ENCODE measurements around the gene F2RL3. TPM values are rescaled to one million over a fixed set of nuclear protein-coding genes. Genes with fewer than 3 reads are reported as not detected.

The F2RL3 gene
- total RNA-seq (1 to 10 TPM in 3 of 5 donors, under 1 TPM in 1, not detected in 1; 0.58 to 6.8 (median 2.8) TPM), polyA plus RNA-seq (1 to 10 TPM; 1.4 to 3.0 (median 1.8) TPM)
- long read RNA-seq, donor 1: 0 reads
- long read RNA-seq, donor 2: 0 reads
- long read RNA-seq, donor 3: 0 reads
- long read RNA-seq, donor 4: 0 reads
- long read RNA-seq, donor 5: 0 reads
- long read RNA-seq, donor 6: 0 reads
- long read RNA-seq, donor 7: 0 reads
- long read RNA-seq, donor 8: 0 reads
- long read RNA-seq, donor 9: 0 reads
- long read RNA-seq, donor 10: 0 reads

DNA sequence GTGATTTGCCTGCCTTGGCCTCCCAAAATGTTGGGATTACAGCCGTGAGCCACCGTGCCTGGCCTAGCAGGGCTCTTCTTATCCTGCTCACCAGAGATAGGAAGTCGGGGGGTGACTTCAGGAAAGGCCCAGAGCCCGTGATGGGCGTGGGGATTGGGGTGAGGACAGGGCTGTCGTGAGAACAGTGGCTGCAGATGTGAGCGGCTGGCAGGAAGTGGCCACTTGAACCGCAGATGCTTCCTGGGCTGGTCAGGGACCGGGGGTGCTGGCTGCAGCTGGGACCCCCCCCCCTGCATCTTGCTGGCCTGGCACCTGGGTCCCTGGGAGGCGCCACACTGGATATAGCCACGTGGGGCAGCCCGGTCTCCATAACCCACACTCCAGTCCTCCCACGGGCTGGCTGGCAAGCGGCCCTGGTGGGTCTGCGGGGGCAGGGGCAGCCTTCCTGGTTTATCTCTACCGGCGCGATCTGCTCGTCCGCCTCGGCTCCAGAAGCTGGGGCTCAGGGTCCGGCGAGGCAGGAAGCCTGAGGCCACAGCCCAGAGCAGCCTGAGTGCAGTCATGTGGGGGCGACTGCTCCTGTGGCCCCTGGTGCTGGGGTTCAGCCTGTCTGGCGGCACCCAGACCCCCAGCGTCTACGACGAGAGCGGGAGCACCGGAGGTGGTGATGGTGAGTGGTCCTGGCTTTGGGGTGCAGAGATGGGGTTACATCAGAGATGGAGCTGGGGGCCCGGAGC, at the start of gene F2RL3:
F2RL3 (plus strand) TSS at position 371 of the 737 bp plus-strand sequence; CDS start at position 562, 191 bp downstream.
- no peak for TF ChIP-seq POLR2A (IDR thresholded peaks at IDR 0.05)
- TF ChIP-seq EP300 (IDR thresholded peaks at IDR 0.05): no peak
- TF ChIP-seq, protein P1, sequence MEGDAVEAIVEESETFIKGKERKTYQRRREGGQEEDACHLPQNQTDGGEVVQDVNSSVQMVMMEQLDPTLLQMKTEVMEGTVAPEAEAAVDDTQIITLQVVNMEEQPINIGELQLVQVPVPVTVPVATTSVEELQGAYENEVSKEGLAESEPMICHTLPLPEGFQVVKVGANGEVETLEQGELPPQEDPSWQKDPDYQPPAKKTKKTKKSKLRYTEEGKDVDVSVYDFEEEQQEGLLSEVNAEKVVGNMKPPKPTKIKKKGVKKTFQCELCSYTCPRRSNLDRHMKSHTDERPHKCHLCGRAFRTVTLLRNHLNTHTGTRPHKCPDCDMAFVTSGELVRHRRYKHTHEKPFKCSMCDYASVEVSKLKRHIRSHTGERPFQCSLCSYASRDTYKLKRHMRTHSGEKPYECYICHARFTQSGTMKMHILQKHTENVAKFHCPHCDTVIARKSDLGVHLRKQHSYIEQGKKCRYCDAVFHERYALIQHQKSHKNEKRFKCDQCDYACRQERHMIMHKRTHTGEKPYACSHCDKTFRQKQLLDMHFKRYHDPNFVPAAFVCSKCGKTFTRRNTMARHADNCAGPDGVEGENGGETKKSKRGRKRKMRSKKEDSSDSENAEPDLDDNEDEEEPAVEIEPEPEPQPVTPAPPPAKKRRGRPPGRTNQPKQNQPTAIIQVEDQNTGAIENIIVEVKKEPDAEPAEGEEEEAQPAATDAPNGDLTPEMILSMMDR (IDR thresholded peaks at IDR 0.05): no peak
- TF ChIP-seq POLR2AphosphoS5 (IDR thresholded peaks at IDR 0.05): peak; percentile 30 to 64 (median 37)
- intact Hi-C loops (cut with DNase I; ENCODE audit: low total_unique reads): no loop called here
- Histone ChIP-seq H3K36me3 (no peaks in the 10 kb centered on the region), H3K4me1 (peaks cover 0 to 19% (median 9%) of the 10 kb centered on the region in 4 donors), H3K27ac (peak within 1 kb of the TSS; percentile 54 to 79 (median 65)), H3K27me3 (peaks cover 0 to 44% (median 5%) of the 10 kb centered on the region in 3 donors), H3K4me3 (peak within 1 kb of the TSS; percentile 17 to 29 (median 20)), H3K9me3 (no peaks in the 10 kb centered on the region)
- WGBS, 5 donors: 25 to 55% (median 31%) methylated on average over 13 to 31 of the region's 31 CpGs
- peak; percentile 38 to 81 for DNase-seq

DNA sequence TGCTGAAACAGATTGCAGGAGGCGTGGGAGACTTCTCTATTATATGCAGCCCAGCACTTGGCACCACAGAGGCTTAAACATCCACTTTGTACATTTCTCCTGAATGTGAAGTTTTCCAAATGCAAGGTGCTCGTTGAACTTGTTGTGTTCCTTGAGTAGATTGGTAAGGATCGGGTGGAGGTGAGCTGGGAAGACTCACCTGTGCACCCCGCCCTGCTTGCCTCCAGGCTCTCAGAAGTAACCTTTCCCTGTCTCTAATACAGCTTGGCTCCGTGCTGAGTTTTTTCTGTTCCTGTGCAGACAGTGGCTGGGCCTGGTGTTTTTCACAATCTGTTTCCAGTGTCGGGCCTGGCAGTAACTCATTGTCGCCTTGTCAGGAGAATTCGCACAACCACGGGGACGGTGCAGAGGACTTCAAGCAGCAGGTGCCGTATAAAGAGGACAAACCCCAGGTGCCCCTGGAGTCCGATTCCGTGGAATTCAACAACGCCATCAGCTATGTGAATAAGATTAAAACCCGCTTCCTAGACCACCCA, 47.3 kb upstream of the F2RL3 start:
- 88 to 92% (median 91%) methylated on average over 15 of the region's 15 CpGs for WGBS, 5 donors
- no peaks in the 10 kb centered on the region for H3K27me3 ChIP-seq
- DNase-seq: no peak
- intact Hi-C loops (cut with DNase I; ENCODE audit: low total_unique reads): no loop called here
- peaks cover 42 to 100% (median 100%) of the 10 kb centered on the region in 4 donors for H3K36me3 ChIP-seq
- H3K4me3 ChIP-seq: no peak overlapping the region
- no peaks in the 10 kb centered on the region for H3K9me3 ChIP-seq
- TF ChIP-seq EP300 (IDR thresholded peaks at IDR 0.05) (no peak), POLR2A (IDR thresholded peaks at IDR 0.05) (no peak), POLR2AphosphoS5 (IDR thresholded peaks at IDR 0.05) (no peak)
- TF ChIP-seq, protein P1 (IDR thresholded peaks at IDR 0.05): no peak
- H3K27ac ChIP-seq: no peak overlapping the region
- peaks cover 2 to 5% (median 4%) of the 10 kb centered on the region in 4 donors for H3K4me1 ChIP-seq

DNA sequence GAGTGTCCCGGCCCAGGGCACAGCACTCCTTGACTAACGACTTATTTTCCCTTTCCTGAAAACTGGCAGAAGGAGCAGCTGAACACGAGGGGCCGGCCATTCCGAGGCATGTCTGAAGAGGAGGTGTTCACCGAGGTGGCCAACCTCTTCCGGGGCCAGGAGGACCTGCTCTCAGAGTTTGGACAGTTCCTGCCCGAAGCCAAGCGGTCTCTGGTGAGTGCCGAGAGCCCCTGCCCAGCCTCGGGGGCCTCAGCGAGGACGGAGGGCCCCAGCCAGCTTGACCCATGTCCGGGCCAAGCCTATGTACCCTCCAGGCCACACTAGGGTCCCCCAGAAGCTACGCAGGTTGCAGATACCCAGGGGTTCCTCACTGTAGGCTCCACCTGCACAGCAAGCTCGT, 41.9 kb upstream of the F2RL3 start:
- H3K27me3 ChIP-seq: no peaks in the 10 kb centered on the region
- H3K27ac ChIP-seq: no peak overlapping the region
- H3K4me3 ChIP-seq: no peak overlapping the region
- DNase-seq: no peak
- intact Hi-C loops (cut with DNase I; ENCODE audit: low total_unique reads): no loop called here
- no peaks in the 10 kb centered on the region for H3K9me3 ChIP-seq
- peaks cover 62 to 100% (median 99%) of the 10 kb centered on the region in 4 donors for H3K36me3 ChIP-seq
- H3K4me1 ChIP-seq: peaks cover 0 to 4% (median 0%) of the 10 kb centered on the region in 4 donors
- TF ChIP-seq POLR2AphosphoS5 (IDR thresholded peaks at IDR 0.05) (no peak), EP300 (IDR thresholded peaks at IDR 0.05) (no peak), POLR2A (IDR thresholded peaks at IDR 0.05) (no peak)
- TF ChIP-seq, protein P1 (IDR thresholded peaks at IDR 0.05): no peak
- WGBS, 5 donors: 93 to 97% (median 94%) methylated on average over 15 to 16 of the region's 16 CpGs

DNA sequence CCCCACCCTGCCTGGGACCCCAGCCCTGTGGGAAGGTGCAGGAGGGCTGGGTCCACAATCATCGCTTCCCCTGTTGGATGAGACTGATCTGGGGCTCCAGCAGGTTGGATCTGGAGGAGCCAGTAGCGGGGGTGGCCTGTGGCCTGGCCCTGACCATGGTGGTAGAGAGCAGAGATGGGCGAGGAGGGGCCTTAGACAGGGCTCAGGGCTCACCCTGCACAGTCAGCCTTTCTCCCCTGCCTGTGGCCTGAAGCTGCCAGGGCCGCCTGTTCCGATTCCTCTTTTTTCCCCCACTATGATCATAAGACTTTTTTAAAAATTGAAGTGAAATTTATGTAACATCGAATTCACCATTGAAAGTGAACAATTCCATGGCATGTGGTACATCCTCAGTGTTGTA, 41.4 kb upstream of the F2RL3 start:
- Histone ChIP-seq H3K27me3 (no peaks in the 10 kb centered on the region), H3K9me3 (no peaks in the 10 kb centered on the region), H3K4me3 (no peak overlapping the region), H3K27ac (no peak overlapping the region), H3K36me3 (peaks cover 62 to 100% (median 99%) of the 10 kb centered on the region in 4 donors), H3K4me1 (peaks cover 0 to 4% (median 0%) of the 10 kb centered on the region in 4 donors)
- DNase-seq: no peak
- WGBS, 5 donors: 93 to 96% (median 95%) methylated on average over 6 of the region's 6 CpGs
- intact Hi-C loops (cut with DNase I; ENCODE audit: low total_unique reads): no loop called here
- no peak for TF ChIP-seq POLR2AphosphoS5 (IDR thresholded peaks at IDR 0.05)
- TF ChIP-seq, protein P1 (IDR thresholded peaks at IDR 0.05): no peak
- TF ChIP-seq EP300 (IDR thresholded peaks at IDR 0.05): no peak
- TF ChIP-seq POLR2A (IDR thresholded peaks at IDR 0.05): no peak

Measured in stomach (tissue), 19 donors.